Stimulated activated CD4-positive, alpha-beta T cell treated with anti-CD3 and anti-CD28 coated beads, Interleukin-4, amount 100 ng/mL, for 1 hour (primary cell): ENCODE measurements around the gene BDKRB2.
"Not testable (repeated sequence)": the region's sequence is repeated elsewhere in the genome, so short reads cannot be mapped to it uniquely, and the experiment has no call there.

Source experiments
- DNase-seq: peaks from one replicate; pipeline ENCODE4 v3.0.0-alpha.2; 2020

Gene BDKRB2

DNA sequence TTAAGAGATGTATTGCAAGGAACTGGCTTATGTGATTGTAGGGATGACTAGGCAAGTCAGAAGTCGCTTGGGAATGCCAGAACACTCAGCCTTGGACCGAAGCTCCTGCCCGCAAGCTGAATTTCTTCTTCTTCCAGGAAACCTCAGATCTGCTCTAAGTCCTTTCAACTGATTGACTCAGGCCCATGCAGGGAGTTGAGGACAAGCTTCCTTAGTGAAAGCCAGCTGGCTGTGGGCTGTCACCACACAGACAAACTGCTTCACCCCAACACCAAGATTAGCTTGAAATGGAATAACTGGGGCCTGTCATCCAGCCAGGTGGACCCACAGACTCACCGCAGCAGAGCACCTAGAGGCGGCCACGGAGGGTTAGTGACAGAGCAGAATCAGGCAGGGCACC lies 24.7 kb downstream of the BDKRB2 start:
- DNase-seq, result no peak

DNA sequence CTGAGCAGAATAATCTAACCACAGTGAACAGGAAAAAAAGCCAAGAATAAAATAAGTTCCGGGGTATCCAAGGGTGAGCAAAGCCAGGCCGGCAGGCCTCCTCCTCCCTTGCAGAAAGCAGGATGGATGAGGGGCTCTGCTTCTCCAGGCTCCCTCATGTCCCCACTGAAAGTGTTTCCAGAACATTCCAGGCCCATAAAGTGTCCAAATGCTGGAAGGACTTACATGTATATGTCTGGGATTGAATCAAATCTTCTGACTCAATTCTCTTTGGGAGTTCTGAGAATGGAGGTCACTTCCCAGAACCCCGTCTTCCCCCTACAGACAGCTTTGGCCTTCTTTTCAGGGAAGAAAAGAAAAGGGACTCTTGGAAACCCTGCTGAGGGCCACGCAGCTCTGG lies 26.4 kb downstream of the BDKRB2 start:
- DNase-seq, result no peak

DNA sequence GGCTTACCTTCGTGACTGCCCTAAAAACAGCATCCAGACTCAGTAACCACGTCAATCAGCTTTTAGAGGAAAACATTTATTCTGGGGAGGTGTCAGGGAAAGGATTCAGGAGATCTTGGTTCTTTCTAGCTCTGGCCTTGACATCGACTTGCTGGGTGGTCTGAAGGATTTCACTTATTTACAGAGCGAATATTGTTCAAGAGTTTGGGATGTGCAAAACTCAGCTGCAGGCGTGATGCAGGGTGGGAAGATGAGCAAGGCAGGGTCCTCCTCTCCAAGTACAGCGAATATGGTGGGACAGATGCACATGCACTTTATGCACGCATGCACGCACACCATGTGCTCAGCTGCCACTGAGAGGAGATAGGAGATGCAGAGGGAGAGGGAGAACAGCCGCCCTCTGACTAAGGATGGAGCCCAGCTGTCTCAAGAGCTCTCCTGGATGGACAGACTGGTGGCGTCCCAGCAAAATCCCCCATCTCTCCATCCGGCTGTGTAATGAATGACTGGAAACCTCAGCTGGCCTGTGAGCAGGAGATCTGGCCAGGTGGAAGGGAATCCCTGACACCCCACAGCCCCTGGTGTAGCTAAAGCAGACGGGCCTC lies 27.0 kb downstream of the BDKRB2 start:
- DNase-seq, result no peak

DNA sequence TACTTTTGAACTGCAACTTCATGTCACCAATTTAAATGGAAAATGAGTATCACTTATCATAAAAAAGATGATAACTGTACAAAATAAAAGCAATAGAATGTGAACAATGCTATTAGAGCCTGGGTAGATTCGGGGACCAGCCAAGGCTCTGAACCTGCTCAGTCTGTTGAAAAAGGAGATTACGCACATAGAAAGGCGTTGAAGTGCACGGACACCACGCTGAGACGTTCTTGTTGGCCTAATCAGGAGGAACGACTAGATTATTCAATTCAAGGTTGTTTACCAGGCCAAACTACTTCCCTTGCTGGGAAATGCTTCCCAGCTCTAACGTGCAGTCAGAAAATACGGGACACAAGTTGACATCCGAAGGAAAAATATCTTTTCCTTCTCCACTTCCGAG lies 27.9 kb downstream of the BDKRB2 start:
- DNase-seq, result no peak

DNA sequence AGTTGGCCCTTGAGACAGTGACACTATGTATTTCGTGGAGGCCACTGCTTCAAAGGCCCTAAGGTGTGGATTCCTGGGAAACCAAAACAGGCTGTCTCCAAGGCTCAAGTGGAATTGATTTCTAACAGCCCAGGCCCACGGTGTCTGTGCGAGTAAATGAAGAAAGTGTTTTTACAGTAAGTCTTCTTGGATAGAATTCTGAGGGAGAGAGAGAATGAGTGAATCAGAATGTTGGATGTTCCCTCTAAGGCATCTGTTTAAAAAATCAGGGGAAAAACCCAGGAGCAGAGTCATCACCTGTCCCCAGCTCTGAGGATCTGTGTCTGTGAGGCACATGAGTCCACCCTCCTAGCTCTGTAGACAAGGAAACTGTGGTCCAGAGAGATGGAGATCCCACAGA lies 29.0 kb downstream of the BDKRB2 start:
- no peak for DNase-seq

DNA sequence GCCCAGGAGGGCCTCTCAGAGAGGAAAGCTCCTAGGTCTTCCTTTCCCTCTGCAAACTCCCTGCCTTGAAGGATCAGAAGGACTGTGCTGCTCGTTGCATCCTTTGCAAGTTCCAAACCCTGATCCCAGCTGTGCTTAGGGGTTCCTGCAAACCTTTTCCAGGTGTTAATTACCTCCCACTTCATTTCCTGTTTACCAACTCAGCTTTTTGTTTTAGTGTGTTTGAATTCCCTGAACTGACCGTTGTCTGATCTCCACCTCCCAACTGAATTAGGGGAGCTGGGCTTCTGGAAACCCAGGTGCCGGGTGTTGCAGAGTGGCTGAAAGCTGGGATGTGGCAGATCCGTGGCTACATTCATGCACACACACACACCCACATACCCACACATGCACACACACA lies 30.8 kb downstream of the BDKRB2 start:
- no peak for DNase-seq

DNA sequence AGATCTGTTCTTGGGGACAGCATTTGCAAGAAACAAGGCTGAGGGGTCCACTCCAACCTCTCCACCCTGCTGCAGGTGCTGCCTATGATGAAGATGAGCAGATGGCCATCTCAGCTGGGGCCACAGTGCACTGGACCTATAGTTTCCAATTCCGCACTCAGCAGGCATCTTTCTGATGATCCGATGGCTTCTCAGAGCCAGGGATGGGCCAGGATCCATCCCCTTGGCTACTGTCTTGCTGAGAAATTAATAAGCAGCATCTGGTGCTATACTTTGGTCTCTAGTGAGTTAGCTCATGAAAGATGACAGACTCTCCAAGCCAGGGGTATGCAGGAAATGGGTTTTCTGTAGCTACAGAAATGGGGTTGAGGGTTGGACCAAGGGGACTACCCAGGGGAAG lies 33.0 kb downstream of the BDKRB2 start:
- DNase-seq, result no peak

DNA sequence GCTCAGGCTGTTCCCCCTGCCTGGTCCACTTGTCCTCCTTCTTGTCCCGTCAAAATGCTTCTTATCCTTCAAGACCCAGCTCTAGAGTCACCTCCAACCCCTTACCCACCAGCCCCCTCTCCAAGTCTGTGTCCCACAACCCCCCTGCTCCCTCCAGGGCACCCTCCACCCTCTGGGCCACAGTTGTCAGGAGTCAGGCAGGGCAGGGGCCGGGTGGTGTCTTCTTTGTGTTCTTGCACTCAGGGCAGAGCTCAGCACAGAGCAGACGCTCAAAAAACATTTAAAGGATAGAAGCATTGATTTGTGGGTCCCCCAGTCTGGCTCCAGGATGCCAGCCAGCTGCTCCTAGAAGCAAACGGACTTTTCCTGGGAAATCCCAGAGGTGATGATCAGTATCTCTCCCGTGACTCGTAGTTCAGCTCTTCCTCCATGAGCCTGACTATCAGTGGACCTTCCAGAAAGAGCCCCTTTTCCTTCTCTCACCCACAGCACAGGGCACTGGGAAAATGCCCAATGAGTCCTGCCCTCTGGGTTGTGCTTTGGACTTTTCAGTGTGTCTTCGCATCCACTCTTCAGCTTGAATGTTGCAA lies 34.1 kb downstream of the BDKRB2 start:
- DNase-seq, result no peak

DNA sequence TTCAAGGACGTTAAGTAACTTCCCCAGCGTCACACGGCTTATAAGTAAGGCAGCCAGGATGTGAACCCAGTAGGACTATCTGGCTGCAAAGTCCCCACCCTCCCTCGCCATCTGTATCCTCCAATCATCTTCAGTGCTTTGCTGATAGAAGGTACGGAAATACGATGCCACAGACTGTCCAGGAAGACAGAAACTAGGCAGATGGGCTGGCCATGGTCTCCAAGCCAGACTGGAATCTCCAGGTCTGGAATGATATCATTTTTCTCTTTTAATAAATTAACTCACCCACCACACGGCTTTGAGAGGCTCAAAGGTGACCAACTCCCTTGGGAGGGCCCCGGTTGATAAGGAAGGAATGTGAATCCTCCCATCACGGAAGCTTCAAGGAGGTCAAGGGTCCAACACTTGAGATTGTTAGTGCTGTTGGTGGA lies 35.1 kb downstream of the BDKRB2 start:
- no peak for DNase-seq

DNA sequence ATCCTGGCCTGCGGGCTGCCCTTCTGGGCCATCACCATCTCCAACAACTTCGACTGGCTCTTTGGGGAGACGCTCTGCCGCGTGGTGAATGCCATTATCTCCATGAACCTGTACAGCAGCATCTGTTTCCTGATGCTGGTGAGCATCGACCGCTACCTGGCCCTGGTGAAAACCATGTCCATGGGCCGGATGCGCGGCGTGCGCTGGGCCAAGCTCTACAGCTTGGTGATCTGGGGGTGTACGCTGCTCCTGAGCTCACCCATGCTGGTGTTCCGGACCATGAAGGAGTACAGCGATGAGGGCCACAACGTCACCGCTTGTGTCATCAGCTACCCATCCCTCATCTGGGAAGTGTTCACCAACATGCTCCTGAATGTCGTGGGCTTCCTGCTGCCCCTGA lies 36.0 kb downstream of the BDKRB2 start:
- no peak for DNase-seq

DNA sequence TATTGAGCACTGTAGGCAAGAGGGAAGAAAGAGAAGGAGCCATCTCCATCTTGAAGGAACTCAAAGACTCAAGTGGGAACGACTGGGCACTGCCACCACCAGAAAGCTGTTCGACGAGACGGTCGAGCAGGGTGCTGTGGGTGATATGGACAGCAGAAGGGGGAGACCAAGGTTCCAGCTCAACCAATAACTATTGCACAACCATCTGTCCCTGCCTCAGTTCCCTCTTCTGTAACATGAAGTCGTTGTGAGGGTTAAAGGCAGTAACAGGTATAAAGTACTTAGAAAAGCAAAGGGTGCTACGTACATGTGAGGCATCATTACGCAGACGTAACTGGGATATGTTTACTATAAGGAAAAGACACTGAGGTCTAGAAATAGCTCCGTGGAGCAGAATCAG lies 37.5 kb downstream of the BDKRB2 start:
- DNase-seq, result no peak

DNA sequence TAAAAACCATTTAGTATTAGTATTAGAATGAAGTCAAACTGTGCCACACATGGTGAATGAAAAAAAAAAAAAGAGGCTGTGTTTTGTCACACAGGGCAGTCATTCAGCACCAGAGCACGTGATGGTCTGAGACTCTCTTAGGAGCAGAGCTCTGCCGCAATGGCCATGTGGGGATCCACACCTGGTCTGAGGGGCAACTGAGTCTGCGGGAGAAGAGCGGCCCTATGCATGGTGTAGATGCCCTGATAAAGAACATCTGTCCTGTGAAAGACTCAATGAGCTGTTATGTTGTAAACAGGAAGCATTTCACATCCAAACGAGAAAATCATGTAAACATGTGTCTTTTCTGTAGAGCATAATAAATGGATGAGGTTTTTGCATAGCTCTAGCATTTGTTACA lies 39.1 kb downstream of the BDKRB2 start:
- DNase-seq, result no peak

DNA sequence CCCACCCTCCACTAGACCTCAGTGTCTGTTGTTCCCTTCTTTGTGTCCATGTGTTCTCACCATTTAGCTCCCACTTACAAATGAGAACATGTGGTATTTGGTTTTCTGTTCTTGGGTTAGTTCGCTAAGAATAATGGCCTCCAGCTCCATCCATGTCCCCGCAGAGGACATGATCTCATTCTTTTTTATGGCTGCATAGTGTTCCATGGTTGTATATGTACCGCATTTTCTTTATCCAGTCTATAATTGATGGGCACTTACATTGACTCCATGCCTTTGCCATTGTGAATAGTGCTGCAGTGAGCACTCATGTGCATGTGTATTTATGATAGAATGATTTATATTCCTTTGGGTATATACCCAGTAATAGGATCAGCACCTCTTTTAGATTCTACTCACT lies 40.4 kb downstream of the BDKRB2 start:
- not testable (repeated sequence) for DNase-seq

DNA sequence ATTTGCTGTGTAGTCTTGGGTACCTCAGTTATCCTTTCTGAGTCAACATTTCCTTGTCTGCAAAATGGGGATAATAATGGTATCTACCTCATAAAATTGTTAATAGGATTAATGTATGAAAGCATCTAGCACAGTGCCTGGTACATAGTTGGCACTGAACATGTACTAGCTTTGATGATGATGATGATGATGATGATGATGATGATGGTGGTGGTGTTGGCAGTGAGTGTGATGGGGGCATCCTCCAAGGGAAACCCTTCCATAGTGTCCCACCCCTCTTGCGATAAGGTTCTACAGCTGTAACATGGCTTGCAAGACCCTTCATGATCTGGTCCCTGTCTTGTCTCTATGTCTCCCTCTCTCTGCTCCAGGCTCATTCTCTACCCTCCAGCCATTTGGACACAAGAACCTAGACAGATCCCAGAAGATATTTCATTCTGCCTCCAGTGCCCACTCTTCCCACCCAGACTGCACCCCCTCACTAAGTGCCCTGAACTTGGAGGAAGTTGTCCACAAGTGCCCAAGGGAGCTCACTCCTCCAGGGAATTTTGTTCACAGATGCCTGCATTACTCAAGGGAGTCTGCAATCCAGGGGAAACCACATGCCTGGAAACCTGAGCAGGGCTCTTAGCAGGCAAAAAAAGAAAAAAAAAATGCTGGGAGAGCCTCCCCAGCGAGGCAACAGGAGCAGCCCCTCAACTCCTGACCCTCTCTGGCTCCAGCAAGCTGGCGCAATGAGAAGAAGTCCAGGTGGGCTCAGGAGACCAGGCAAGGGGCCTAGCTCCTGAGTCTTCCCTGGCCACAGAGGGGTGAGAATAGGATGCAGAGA lies 41.3 kb downstream of the BDKRB2 start:
- no peak for DNase-seq

DNA sequence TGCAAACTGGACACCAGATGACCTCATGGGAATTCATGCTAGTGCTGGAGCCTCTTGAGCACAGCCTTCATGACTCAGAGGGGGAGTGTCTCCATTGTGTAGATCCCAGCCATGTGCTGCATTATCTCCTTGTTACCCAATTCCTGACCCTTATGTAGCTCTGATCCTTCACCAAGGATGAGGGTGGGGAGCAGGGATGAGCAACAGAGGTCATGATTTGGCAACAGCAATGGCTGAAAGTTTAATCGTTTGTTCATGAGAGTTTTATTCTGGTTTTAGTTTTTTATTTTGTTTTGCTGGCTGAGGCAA lies 41.9 kb downstream of the BDKRB2 start:
- DNase-seq, result no peak

DNA sequence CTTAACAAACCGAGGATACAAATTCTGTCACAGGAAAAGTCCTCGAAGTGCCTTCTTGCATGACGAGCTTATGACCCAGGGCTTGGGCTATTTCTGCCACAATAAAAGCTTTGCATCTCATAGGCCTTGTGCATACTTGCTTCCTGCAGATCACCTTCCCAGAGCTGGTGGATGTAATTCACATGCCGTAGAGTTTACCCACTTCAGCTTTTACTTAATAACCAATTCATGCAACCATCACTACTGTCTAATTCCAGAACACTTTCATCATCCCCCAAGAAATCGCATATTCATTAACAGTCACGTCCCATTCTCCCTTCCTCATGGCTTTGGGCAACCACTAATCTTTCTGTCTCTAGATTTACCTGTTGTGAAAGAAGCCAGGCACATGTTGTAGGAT lies 42.4 kb downstream of the BDKRB2 start:
- DNase-seq, result no peak

DNA sequence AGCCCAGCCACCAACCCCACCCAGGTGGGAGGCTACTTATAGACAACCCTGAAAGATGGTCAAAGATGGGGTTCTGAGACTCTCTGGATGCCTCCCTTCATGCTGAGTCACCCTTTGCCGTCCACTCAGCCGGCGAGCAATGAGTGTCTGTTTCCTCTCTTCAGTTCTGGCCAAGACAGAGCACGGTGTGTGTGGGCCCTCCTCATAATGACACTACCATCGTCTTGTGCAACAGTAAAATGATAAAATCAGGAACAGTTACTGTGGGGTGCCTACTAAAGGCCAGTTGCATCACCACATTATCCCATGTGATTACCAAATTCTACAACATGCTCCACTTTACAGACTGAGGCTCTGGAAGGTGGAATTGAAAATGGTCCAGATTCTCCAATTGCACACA lies 44.4 kb downstream of the BDKRB2 start:
- no peak for DNase-seq

DNA sequence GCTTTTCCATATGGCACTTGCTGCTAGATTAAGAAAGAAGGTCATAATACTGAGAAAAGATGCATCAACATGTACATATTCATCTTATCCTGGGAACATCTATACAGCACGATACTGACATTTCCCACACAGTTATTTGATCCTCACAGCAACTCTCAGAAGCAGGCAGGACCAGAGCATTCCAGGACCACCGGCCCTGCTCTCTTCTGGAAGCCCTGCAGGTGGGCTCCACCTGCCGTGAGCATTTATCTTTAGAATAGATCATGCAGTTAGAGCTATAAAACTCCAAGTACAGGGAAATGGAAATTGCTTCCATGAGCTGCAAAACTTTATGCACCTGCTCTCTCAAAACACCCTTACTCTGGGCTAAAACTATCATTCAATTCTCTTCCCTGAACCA lies 45.8 kb downstream of the BDKRB2 start:
- DNase-seq, result no peak

DNA sequence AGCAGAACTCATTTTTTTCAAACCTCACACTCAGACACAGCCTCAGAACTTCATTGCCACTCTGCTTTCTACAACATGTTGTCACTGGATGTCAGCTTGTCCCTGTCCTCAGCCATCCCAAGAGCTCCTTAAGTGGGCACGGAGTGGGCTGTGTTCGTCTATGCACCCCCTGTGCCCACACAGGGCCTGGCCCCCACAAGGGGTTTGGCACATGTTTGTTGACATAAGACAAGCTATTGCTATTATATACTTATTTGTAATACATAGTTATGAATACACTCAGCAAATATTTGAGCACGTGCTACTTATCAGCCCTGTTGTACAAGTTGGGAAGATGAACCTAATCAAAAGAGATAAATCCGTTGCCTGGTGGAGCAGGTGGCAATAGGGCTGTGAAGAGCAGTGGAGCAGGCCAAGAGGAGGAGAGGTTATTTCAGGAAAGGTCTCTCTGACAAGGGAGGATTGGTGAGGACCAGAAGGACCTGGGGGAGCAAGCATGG lies 47.1 kb downstream of the BDKRB2 start:
- no peak for DNase-seq

DNA sequence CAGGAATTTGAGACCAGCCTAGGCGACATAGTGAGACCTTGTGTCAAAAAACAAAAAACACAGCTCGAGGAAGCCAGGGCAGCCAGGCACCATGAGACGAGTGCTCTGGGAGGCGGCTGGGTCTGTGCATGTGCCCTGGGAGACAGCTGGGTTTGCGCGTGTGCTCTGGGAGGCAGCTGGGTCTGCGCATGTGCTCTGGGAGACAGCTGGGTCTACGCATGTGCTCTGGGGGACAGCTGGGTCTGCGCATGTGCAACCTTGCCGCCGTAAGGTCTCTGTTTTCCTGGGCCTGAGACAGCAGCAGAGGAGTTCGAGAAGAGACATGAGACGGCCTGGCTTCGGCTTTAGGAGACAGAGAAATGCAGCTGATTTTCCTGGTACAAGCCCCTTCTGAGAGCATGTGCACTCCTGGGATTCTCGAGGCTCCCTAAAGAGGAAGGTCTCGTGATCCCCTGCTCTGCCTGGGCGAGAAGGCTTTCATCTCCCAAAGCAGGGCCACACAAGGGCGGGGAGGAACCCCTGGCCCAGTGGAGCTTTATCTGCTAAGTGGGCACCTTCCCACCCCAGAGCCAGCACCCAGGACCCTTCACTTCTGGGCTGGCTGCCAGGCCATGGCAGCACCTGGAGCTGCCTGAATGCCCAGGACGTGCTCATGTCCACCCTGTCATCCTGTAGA lies 47.8 kb downstream of the BDKRB2 start:
- DNase-seq, result no peak

DNA sequence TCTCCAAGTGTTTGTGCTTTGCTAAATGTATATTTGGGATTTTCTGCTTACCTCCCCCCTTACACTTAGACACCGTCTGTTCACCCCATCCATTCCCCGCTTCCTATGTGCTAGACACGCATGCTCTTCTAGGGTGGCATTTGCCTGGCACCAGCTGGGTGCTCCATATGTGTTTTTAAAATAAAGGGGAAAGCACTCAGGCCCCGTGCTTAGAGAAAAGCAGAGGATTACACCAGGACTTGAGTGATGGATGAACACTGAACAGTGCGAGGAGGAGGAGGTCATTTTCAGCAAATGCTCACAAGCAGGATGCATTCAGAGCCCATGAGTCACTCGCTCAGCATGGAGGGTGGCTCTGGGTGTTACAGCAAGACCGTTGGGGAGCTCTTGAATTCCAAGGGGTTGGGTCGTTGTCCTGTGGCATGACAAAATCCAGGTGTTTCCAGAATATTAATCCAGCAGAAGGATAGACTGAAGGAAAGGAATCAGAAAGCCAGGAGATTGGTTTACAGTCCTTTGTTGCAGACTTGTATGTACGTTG lies 48.4 kb downstream of the BDKRB2 start:
- no peak for DNase-seq

DNA sequence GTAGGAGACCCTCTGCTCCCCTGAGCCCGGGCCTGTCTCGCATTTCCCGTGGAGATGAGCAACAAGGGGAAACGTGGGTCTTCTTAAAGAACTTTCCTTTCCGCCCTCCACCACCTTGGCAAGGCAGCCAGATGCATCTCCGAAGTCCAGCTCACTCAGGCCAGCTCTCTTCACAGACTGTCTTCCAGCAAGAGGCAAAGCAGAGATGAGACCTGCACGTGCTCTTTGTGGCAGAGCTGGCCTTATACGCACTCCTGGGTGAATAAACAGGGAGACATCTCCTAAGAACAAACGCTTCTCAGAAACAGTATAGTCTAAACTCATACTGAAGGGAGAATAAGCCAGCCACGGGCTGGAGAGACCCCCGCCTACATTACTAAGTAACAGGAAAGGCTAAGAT lies 50.0 kb downstream of the BDKRB2 start:
- DNase-seq, result no peak

DNA sequence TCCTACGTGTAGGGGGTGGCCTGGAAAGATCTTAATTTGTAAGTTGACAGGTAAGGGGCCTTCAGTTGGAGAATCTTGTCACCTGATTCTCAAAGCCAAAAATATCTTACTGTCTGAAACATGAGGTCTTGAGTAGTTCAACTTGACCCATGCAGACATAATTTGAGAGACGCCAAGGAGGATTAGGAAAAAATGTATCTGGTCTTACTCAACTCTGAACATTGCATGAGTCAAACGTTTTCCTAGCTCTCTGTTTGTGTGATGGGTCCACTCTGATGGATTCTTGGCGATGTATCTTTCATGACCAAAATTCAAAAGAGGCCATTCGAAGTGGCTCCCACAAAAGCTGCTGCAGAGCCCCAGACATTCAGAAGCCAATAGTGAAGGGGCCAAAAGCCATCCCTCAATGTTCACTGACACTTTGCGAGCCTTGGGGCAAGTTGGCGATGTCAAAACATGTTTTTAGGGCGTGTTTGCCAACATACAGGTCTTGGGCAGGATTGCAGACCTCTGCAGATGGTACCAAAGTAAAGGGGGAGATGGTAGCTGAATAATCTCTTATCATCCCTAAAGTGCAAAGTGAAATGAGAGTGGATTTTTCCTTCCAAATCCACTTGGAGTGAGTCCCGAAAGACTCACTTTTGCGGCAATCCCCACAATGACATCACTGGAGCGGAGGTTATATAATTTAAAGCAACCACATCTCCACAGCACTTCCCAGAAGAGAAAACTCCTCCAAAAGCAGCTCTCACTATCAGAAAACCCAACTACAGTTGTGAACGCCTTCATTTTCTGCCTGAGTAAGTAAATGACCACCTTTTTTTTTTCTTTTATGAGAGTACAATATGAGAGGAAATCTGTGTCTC lies 51.1 kb downstream of the BDKRB2 start, which contains the start of gene BDKRB1:
Gene BDKRB1, plus strand, starts transcription at position 710 of the 866 bp plus-strand sequence. CDS start 7,473 bp downstream, outside the sequence.
- no peak for DNase-seq
